ENCODE data around the gene UBQLN3.

The UBQLN3 gene

GRCh38 chr11:5488385-5488784, 21.4 kb downstream of the UBQLN3 start, which contains the start of gene OR52D1:
TSS of gene OR52D1 (plus strand) at chr11:5488685. CDS start at chr11:5488707, 22 bp downstream.
- H3K9me3 Mint-ChIP-seq: no peaks in the 10 kb centered on the region
- no peaks in the 10 kb centered on the region for H3K36me3 Mint-ChIP-seq
- DNase-seq (ENCODE audit: low spot score in 2 of 2) (no peak), ATAC-seq (ENCODE audit: low read depth) (no peak)
- peaks cover 2% of the 10 kb centered on the region for H3K4me1 Mint-ChIP-seq
- no peak within 1 kb of the TSS for H3K4me3 Mint-ChIP-seq
- H3K27me3 Mint-ChIP-seq: peaks cover 5% of the 10 kb centered on the region
- H3K27ac Mint-ChIP-seq: no peak within 1 kb of the TSS

- H3K36me3 Mint-ChIP-seq: no peaks in the 10 kb centered on the region
- DNase-seq (ENCODE audit: low spot score in 2 of 2): no peak
- no peak for ATAC-seq (ENCODE audit: low read depth)
- H3K4me1 Mint-ChIP-seq: peaks cover 2% of the 10 kb centered on the region
- H3K27ac Mint-ChIP-seq: no peak overlapping the region
- no peak overlapping the region for H3K4me3 Mint-ChIP-seq
- peaks cover 5% of the 10 kb centered on the region for H3K27me3 Mint-ChIP-seq
- H3K9me3 Mint-ChIP-seq: no peaks in the 10 kb centered on the region
These were observed 23.3 kb downstream of the UBQLN3 start for GRCh38 chr11:5486421-5486820.

GRCh38 chr11:5486003-5486402, 23.8 kb downstream of the UBQLN3 start:
- Mint-ChIP-seq H3K9me3 (no peaks in the 10 kb centered on the region), H3K27me3 (peaks cover 3% of the 10 kb centered on the region), H3K4me3 (no peak overlapping the region), H3K27ac (no peak overlapping the region), H3K4me1 (peaks cover 2% of the 10 kb centered on the region), H3K36me3 (no peaks in the 10 kb centered on the region)
- ATAC-seq (ENCODE audit: low read depth) (no peak), DNase-seq (ENCODE audit: low spot score in 2 of 2) (no peak)

GRCh38 chr11:5476186-5476819, 33.5 kb downstream of the UBQLN3 start:
- Mint-ChIP-seq H3K27ac (no peak overlapping the region), H3K27me3 (peaks cover 6% of the 10 kb centered on the region), H3K9me3 (no peaks in the 10 kb centered on the region), H3K4me1 (no peaks in the 10 kb centered on the region), H3K4me3 (no peak overlapping the region), H3K36me3 (no peaks in the 10 kb centered on the region)
- ATAC-seq (ENCODE audit: low read depth) (no peak), DNase-seq (ENCODE audit: low spot score in 2 of 2) (peak; percentile 11 to 15)

GRCh38 chr11:5473921-5474320, 35.8 kb downstream of the UBQLN3 start:
- H3K27me3 Mint-ChIP-seq: peaks cover 11% of the 10 kb centered on the region
- no peak overlapping the region for H3K27ac Mint-ChIP-seq
- H3K36me3 Mint-ChIP-seq: no peaks in the 10 kb centered on the region
- no peaks in the 10 kb centered on the region for H3K4me1 Mint-ChIP-seq
- DNase-seq (ENCODE audit: low spot score in 2 of 2) (no peak), ATAC-seq (ENCODE audit: low read depth) (no peak)
- H3K4me3 Mint-ChIP-seq: no peak overlapping the region
- H3K9me3 Mint-ChIP-seq: no peaks in the 10 kb centered on the region

GRCh38 chr11:5467527-5467926, 42.2 kb downstream of the UBQLN3 start:
- ATAC-seq (ENCODE audit: low read depth): no peak
- DNase-seq (ENCODE audit: low spot score in 2 of 2): no peak
- H3K36me3 Mint-ChIP-seq: no peaks in the 10 kb centered on the region
- H3K9me3 Mint-ChIP-seq: no peaks in the 10 kb centered on the region
- peaks cover 11% of the 10 kb centered on the region for H3K27me3 Mint-ChIP-seq
- H3K27ac Mint-ChIP-seq: no peak overlapping the region
- H3K4me1 Mint-ChIP-seq: no peaks in the 10 kb centered on the region
- H3K4me3 Mint-ChIP-seq: no peak overlapping the region

- DNase-seq (ENCODE audit: low spot score in 2 of 2) (no peak), ATAC-seq (ENCODE audit: low read depth) (no peak)
- Mint-ChIP-seq H3K4me1 (no peaks in the 10 kb centered on the region), H3K27me3 (peaks cover 7% of the 10 kb centered on the region), H3K4me3 (no peak overlapping the region), H3K9me3 (peaks cover 1% of the 10 kb centered on the region), H3K27ac (no peak overlapping the region), H3K36me3 (peaks cover 2% of the 10 kb centered on the region)
These were observed 48.7 kb downstream of the UBQLN3 start for GRCh38 chr11:5460983-5461621.
